ENCODE measurements around the gene IFT27.

DNA sequence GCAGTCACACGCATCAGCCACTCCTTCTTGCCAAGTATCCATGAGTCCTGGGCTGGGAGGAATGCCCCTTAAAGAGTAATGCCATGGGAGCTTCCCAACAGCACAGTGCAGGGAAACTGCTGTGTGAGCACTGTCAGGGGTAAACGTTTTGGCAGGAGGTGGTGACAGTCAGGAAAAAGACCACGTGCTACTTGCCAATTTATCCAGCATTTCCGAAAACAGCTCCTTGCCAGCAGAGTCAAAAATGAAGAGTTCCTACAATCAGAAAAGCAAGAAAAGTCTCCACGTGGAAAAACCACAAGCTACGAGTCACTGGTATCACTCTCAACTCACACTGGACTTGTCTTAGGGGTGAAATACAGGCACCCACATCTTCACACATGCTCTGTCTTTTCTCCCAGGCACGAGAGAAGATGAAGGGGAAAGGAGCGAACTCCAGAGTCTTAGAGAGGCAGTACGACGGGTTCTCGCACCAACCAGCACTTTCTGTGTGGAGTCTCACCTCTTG lies 9.9 kb downstream of the IFT27 start:
- TF ChIP-seq, protein P1, sequence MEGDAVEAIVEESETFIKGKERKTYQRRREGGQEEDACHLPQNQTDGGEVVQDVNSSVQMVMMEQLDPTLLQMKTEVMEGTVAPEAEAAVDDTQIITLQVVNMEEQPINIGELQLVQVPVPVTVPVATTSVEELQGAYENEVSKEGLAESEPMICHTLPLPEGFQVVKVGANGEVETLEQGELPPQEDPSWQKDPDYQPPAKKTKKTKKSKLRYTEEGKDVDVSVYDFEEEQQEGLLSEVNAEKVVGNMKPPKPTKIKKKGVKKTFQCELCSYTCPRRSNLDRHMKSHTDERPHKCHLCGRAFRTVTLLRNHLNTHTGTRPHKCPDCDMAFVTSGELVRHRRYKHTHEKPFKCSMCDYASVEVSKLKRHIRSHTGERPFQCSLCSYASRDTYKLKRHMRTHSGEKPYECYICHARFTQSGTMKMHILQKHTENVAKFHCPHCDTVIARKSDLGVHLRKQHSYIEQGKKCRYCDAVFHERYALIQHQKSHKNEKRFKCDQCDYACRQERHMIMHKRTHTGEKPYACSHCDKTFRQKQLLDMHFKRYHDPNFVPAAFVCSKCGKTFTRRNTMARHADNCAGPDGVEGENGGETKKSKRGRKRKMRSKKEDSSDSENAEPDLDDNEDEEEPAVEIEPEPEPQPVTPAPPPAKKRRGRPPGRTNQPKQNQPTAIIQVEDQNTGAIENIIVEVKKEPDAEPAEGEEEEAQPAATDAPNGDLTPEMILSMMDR (IDR thresholded peaks at IDR 0.05; ENCODE audit: poor library complexity, severe bottlenecking) = no peak
- TF ChIP-seq POLR2AphosphoS5 (IDR thresholded peaks at IDR 0.05) = no peak
